Spinal cord (tissue), 10 donors: ENCODE results near the gene ZNF628. TPM values are rescaled to one million over a fixed set of nuclear protein-coding genes. Genes with fewer than 3 reads are reported as not detected.

Experiments used
- DNase-seq, 6 donors: peaks; one replicate each; pipeline versions ENCODE4 v3.0.0 to v3.0.0-alpha.2; 2013 to 2015; ENCODE audit warnings: low spot score in 6 of 6, low read depth in 4 of 6
- H3K27ac ChIP-seq: one replicate; pipeline ENCODE4 v1.5.1; 2013; ENCODE audit warnings: low read depth, low read length, control low read depth
- H3K27me3 ChIP-seq: one replicate; pipeline ENCODE4 v1.6.1; 2013; ENCODE audit warnings: low read length; ENCODE audit not compliant: control insufficient read depth, insufficient read depth
- H3K36me3 ChIP-seq: one replicate; pipeline ENCODE4 v1.6.1; 2013; ENCODE audit warnings: low read length; ENCODE audit not compliant: control insufficient read depth, insufficient read depth
- H3K4me1 ChIP-seq: one replicate; pipeline ENCODE4 v1.6.1; 2013; ENCODE audit warnings: low read length; ENCODE audit not compliant: control insufficient read depth, insufficient read depth
- H3K4me3 ChIP-seq: one replicate; pipeline ENCODE4 v1.5.1; 2013; ENCODE audit warnings: low read depth, low read length, control low read depth
- H3K9me3 ChIP-seq: one replicate; pipeline ENCODE4 v1.6.1; 2013; ENCODE audit warnings: low read length; ENCODE audit not compliant: control insufficient read depth, insufficient read depth
- WGBS: methylation state at CpG from one replicate; pipeline ENCODE4 v1.1.5; 2013; ENCODE audit warnings: missing lambda C conversion rate; ENCODE audit not compliant: insufficient coverage; 5-methylcytosine and 5-hydroxymethylcytosine counted together
- polyA plus RNA-seq, 2 donors: library from polyadenylated mRNA; unstranded; fragments of 120-200 nt; gene quantifications; one replicate each; pipeline ENCODE4 v1.2.1, GENCODE V29; 2013; ENCODE audit not compliant: insufficient read length in 2 of 2
- total RNA-seq, 2 donors: library from RNA; depleted of rRNA in 1 of 2; stranded (reverse); fragments of 120-200 nt in 1 of 2; fragments of >200 nt in 1 of 2; gene quantifications; one replicate each; pipeline versions ENCODE4 v1.2.3 to v1.2.4, GENCODE V29; 2013 to 2014
- donor health status: healthy.

ZNF628 gene
- total and polyA plus RNA-seq, 4 donors: 1.5 to 6.6 (median 3.7) TPM

DNA sequence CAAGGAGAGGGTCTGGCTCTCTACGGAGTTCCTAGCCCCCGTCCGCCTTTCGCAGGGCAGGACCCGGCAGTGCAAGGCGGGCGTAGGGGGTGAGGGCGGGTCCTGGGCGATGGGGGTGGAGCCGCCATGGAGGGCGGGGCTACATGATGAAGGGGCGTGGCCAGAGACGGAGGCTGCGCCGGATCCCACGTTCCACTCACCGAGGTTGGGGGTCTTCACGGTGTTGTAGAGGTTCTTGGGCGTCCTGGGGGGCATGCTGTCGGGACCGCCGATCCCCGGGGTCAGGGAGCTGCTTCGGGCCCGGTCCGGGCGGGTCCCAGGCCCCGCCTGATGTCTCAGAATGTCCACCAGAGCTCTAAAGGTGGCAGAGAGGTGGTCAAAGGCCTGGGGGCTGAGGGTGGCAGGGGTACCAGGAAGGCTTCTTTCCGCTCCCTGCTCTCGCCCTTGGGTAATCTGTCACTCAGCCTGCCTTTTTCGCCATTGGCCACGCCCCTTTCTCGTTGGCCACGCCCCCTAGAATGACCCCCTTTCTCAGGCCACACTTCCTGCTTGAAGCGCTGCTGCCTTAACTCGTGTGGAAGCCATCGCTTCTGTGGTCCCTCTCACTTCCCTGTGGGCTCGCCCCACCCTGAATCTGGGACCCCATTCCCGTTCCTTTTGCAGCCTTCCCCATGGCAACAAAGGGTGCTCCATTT is 35.9 kb upstream of the ZNF628 start:
- Histone ChIP-seq H3K4me3 (no peak overlapping the region), H3K27me3 (peaks cover 40% of the 10 kb centered on the region), H3K4me1 (peaks cover 47% of the 10 kb centered on the region), H3K36me3 (peaks cover 48% of the 10 kb centered on the region), H3K9me3 (no peaks in the 10 kb centered on the region), H3K27ac (no peak overlapping the region)
- 16% methylated on average over 38 of the region's 39 CpGs for WGBS
- no peak for DNase-seq

- DNase-seq: no peak
- H3K27me3 ChIP-seq: peaks cover 40% of the 10 kb centered on the region
- peaks cover 48% of the 10 kb centered on the region for H3K36me3 ChIP-seq
- H3K27ac ChIP-seq: no peak overlapping the region
- H3K4me1 ChIP-seq: peaks cover 47% of the 10 kb centered on the region
- H3K4me3 ChIP-seq: no peak overlapping the region
- WGBS: 17% methylated on average over 20 of the region's 21 CpGs
- H3K9me3 ChIP-seq: no peaks in the 10 kb centered on the region
These were observed 35.1 kb upstream of the ZNF628 start for GRCh38 chr19:55441319-55441691.

GRCh38 chr19:55441692-55442321 is 34.6 kb upstream of the ZNF628 start:
- no peak for DNase-seq
- Histone ChIP-seq H3K9me3 (no peaks in the 10 kb centered on the region), H3K4me3 (no peak overlapping the region), H3K27ac (no peak overlapping the region), H3K36me3 (peaks cover 46% of the 10 kb centered on the region), H3K27me3 (peaks cover 40% of the 10 kb centered on the region), H3K4me1 (peaks cover 48% of the 10 kb centered on the region)
- WGBS: 18% methylated on average over 27 of the region's 39 CpGs

DNA sequence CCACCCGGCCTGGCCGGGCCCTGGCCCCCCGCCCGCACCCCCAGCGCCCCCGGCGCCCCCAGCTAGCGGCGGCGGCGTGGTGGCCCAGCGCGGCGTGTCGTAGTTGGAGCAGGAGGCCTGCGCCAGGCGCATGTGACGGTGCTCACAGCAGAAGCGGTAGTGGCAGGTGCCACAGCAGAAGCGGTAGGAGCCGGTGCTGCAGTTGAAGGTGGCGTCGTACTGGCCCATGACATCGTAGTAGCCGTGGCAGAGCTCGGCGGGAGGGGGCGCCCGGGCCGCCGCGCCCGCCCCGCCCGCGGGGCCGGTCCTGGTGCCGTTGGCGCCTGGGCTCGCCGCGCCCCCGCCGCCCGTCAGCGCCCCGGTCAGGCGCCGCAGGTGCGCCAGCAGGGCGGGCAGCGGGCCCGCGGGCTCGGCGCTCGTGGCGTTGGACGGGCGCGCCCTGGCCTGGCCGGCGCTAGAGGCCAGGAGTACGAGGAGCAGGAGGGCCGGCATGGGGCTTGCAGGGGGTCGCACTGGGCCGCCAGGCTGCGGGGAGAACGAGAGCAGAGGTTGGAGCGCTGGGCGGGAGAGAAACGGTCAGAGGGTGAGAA is 34.0 kb upstream of the ZNF628 start:
- WGBS: 2% methylated on average over 71 of the region's 72 CpGs
- Histone ChIP-seq H3K27ac (no peak overlapping the region), H3K27me3 (peaks cover 40% of the 10 kb centered on the region)

DNA sequence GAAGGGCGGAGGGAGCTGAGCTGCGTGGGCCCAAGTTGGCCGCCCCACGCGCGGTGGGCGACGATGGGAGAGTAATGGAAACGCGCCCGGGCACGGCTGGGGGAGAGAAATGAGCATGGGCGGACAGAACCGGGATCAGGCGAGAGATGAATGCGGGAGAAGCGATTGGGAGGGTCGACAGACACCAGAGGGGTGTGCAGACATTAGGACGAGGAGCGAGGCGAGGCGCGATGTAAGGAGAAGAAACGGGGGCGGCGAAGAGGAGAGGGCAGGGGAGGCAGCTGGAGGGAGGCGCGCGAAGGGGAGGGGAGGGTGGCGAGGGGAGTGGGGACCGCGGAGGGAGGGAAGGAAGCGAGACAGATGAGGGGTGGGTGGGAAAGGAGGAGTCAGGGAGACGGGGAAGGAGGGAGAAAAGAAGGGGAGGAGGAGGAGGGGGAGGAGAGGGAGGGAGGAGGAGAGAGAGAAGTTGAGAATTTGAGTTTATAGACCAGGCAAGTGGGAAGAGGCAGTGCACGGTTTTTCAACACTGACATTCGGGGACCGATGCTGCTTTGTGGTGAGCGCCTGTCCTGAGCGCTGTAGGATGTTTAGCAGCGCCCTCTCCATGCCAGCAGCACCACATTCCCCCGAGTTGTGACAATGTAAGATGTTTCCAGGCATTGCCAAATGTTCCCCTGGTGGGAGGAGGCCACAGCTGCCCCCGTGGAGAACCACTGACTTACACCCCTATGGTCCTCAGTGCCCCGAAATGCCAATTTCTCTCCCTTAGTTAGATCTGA is 33.2 kb upstream of the ZNF628 start, which contains the start of gene SHISA7:
Gene SHISA7 (minus strand): TSS at position 256 of the 779 bp plus-strand sequence. CDS start 437 bp downstream, outside the sequence.
- peaks cover 58% of the 10 kb centered on the region for H3K4me1 ChIP-seq
- no peak within 1 kb of the TSS for H3K4me3 ChIP-seq
- WGBS: 5% methylated on average over 38 of the region's 43 CpGs
- H3K27me3 ChIP-seq: peaks cover 40% of the 10 kb centered on the region
- DNase-seq: peak in 2 of 6 donors; percentile 68 to 71
- no peak within 1 kb of the TSS for H3K27ac ChIP-seq
- no peaks in the 10 kb centered on the region for H3K9me3 ChIP-seq
- H3K36me3 ChIP-seq: peaks cover 31% of the 10 kb centered on the region

More for the DNA sequence above, 34.0 kb upstream of the ZNF628 start:
- Histone ChIP-seq H3K36me3 (peaks cover 39% of the 10 kb centered on the region), H3K4me1 (peaks cover 53% of the 10 kb centered on the region), H3K4me3 (no peak overlapping the region), H3K9me3 (no peaks in the 10 kb centered on the region)
- peak in 1 of 6 donors; percentile 30 for DNase-seq

- H3K27ac ChIP-seq: no peak overlapping the region
- H3K9me3 ChIP-seq: no peaks in the 10 kb centered on the region
- peaks cover 27% of the 10 kb centered on the region for H3K36me3 ChIP-seq
- peaks cover 40% of the 10 kb centered on the region for H3K27me3 ChIP-seq
- H3K4me1 ChIP-seq: peaks cover 64% of the 10 kb centered on the region
- no peak for DNase-seq
- 51% methylated on average over 12 of the region's 18 CpGs for WGBS
- H3K4me3 ChIP-seq: no peak overlapping the region
These were observed 32.5 kb upstream of the ZNF628 start for GRCh38 chr19:55443824-55444480.

DNA sequence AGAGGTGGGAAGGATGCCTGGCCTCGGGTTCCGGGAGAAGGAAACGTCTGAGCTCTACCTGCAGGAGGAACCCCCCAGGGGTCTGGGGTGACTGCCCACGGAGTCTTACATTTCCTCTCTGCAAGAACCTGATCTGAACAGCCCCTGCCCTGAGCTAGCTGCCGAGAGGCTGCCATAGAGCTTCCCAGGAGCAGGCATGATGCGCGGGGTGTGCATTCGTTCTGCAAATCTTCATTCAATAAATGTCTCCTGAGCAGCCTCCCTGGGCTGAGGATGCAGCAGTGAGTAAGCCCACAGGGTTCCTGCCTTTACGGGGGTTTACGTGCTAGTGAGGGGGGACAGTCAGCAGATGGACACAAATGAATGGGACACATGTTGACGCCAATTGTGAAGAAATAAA is 31.8 kb upstream of the ZNF628 start:
- Histone ChIP-seq H3K36me3 (peaks cover 24% of the 10 kb centered on the region), H3K27me3 (peaks cover 40% of the 10 kb centered on the region), H3K27ac (no peak overlapping the region), H3K4me1 (peaks cover 71% of the 10 kb centered on the region), H3K4me3 (no peak overlapping the region), H3K9me3 (no peaks in the 10 kb centered on the region)
- WGBS: 31% methylated on average over 10 of the region's 11 CpGs
- no peak for DNase-seq

- H3K27me3 ChIP-seq: peaks cover 28% of the 10 kb centered on the region
- no peak for DNase-seq
- H3K27ac ChIP-seq: no peak overlapping the region
- H3K9me3 ChIP-seq: no peaks in the 10 kb centered on the region
- no peak overlapping the region for H3K4me3 ChIP-seq
- WGBS: 82% methylated on average over 3 of the region's 8 CpGs
- H3K36me3 ChIP-seq: peaks cover 15% of the 10 kb centered on the region
- H3K4me1 ChIP-seq: peaks cover 69% of the 10 kb centered on the region
These were observed 30.4 kb upstream of the ZNF628 start for GRCh38 chr19:55446060-55446459.
